ENCODE results near the gene TMSB10.

Gene TMSB10

GRCh38 chr2:84880645-84881521 is 24.6 kb upstream of the TMSB10 start, which contains the start of gene TRABD2A:
Gene TRABD2A, minus strand, starts transcription at chr2:84881084. Its CDS starts 45 bp downstream, at chr2:84881039.
- no peak for DNase-seq

- peak; percentile 73 for DNase-seq
Measured at GRCh38 chr2:84881581-84882413, 23.7 kb upstream of the TMSB10 start.

GRCh38 chr2:84882414-84882738 is 23.1 kb upstream of the TMSB10 start:
- no peak for DNase-seq

- DNase-seq: no peak
Measured at GRCh38 chr2:84882775-84883550, 22.5 kb upstream of the TMSB10 start.

- DNase-seq: no peak
Measured at GRCh38 chr2:84884449-84884848, 21.0 kb upstream of the TMSB10 start.

GRCh38 chr2:84885111-84885510 is 20.3 kb upstream of the TMSB10 start:
- no peak for DNase-seq

GRCh38 chr2:84886791-84887190 is 18.7 kb upstream of the TMSB10 start:
- no peak for DNase-seq

- no peak for DNase-seq
Measured at GRCh38 chr2:84888401-84889276, 16.8 kb upstream of the TMSB10 start.

- no peak for DNase-seq
Measured at GRCh38 chr2:84889332-84889731, 16.1 kb upstream of the TMSB10 start.

GRCh38 chr2:84891355-84892010 is 14.0 kb upstream of the TMSB10 start:
- DNase-seq: no peak

- no peak for DNase-seq
Measured at GRCh38 chr2:84894131-84894586, 11.3 kb upstream of the TMSB10 start.

GRCh38 chr2:84894758-84895520 is 10.5 kb upstream of the TMSB10 start:
- no peak for DNase-seq

GRCh38 chr2:84896567-84896966 is 8.9 kb upstream of the TMSB10 start:
- no peak for DNase-seq

- no peak for DNase-seq
Measured at GRCh38 chr2:84897773-84898172, 7.7 kb upstream of the TMSB10 start.

GRCh38 chr2:84899304-84900204 is 5.9 kb upstream of the TMSB10 start:
- no peak for DNase-seq

- no peak for DNase-seq
Measured at GRCh38 chr2:84900971-84901370, 4.5 kb upstream of the TMSB10 start.

GRCh38 chr2:84901593-84902120 is 3.8 kb upstream of the TMSB10 start:
- no peak for DNase-seq

GRCh38 chr2:84902526-84902925 is 2.9 kb upstream of the TMSB10 start:
- DNase-seq: no peak

- no peak for DNase-seq
Measured at GRCh38 chr2:84904151-84904550, 1.3 kb upstream of the TMSB10 start.
